GM18951 (cell line): ENCODE results near the gene DACT2.

Source experiments
- POLR2A ChIP-seq: IDR thresholded peaks from 4 replicates; pipeline ENCODE4 v1.6.1; 2011; ENCODE audit warnings: mild to moderate bottlenecking; ENCODE audit not compliant: insufficient read length, insufficient read depth; ENCODE audit errors: extremely low read depth
- in situ Hi-C: fragments of 300-500 bp; cut with MboI; formaldehyde crosslinking; loops from one replicate; pipeline ENCODE4 v1.12.0; 2022; ENCODE audit warnings: low sequenced_read_pairs, mixed read lengths, inconsistent platforms; ENCODE audit not compliant: unreplicated experiment

The DACT2 gene

GRCh38 chr6:168264593-168265335 lies 54.8 kb downstream of the DACT2 start:
- TF ChIP-seq POLR2A: no peak
- in situ Hi-C loops: no loop called here

GRCh38 chr6:168263351-168263905 lies 56.1 kb downstream of the DACT2 start:
- no peak for TF ChIP-seq POLR2A
- in situ Hi-C loops: no loop called here

DNA sequence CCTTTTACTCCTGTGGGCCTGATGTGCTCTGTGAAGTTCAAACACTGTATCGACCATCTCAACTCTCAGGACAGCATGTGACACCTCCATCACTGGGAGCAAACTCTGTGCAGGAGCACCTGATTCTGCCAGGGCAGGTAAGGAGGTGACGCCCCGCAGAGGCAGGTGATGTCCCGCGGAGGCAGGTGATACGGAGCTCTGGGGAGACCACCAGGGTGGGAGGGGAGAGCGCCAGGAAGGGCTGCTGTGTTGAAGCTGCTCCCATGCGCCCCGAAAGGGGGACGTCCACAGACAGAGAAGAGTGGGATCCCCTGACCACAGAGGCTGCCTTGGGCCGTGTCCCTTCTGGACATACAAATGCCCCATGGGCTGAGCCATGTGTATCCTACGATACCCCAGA lies 58.3 kb downstream of the DACT2 start:
- no peak for TF ChIP-seq POLR2A
- in situ Hi-C loops: no loop called here

GRCh38 chr6:168260420-168260987 lies 59.1 kb downstream of the DACT2 start:
- no peak for TF ChIP-seq POLR2A
- in situ Hi-C loops: no loop called here

DNA sequence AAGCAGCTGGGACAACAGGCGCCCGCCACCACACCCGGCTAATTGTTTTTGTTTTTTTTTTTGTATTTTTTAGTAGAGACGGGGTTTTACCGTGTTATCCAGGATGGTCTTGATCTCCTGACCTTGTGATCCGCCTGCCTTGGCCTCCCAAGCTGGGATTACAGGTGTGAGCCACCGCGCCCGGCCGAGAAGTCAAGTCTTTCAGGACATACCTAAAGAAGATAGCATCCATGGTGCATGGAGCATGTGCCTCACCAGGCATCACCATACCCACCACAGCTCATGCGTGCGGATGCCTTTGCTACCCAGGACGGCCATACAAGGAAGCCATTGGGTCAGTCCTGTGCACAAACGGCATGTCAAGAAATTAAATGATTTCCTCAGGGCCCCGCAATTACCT lies 60.8 kb downstream of the DACT2 start:
- TF ChIP-seq POLR2A: no peak
- in situ Hi-C loops: no loop called here

DNA sequence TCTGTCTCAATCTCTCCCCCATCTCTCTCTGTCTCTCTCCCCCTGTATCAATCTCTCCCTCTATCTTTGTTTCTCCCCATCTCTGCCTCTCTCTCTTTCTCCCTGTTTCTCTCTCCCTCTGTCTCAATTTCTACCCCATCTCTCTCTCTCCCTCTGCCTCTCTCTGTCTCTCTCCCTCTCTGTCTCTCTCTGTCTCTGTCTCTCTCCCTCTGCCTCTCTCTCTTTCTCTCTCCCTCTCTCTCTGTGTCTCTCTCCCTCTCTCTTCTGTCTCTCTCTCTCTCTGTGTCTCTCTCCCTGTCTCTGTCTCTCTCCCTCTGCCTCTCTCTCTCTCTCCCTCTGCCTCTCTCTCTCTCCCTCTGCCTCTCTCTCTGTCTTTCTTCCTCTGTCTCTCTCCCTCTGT lies 62.6 kb downstream of the DACT2 start:
- TF ChIP-seq POLR2A: no peak
- in situ Hi-C loops: no loop called here
